ENCODE measurements around the gene TTI1.

GRCh38 chr20:37980876-37981275, 52.4 kb downstream of the TTI1 start:
- no peak for TF ChIP-seq CTCF (IDR thresholded peaks at IDR 0.05)
- no peak for TF ChIP-seq POLR2A (IDR thresholded peaks at IDR 0.05)
- TF ChIP-seq EP300 (IDR thresholded peaks at IDR 0.05) = no peak

Data from tibial nerve (tissue), 4 donors.